ENCODE results near the gene DNPEP. TPM values are rescaled to one million over a fixed set of nuclear protein-coding genes. Genes with fewer than 3 reads are reported as not detected.
A peak's percentile ranks its signal among the peaks of the same experiment; 100 is the strongest.

Gene DNPEP
- total and polyA plus RNA-seq, 2 donors (not counting 3 experiments of a cell fraction or from before 2014, with no cell fraction given): 40.4 to 77.5 TPM

DNA sequence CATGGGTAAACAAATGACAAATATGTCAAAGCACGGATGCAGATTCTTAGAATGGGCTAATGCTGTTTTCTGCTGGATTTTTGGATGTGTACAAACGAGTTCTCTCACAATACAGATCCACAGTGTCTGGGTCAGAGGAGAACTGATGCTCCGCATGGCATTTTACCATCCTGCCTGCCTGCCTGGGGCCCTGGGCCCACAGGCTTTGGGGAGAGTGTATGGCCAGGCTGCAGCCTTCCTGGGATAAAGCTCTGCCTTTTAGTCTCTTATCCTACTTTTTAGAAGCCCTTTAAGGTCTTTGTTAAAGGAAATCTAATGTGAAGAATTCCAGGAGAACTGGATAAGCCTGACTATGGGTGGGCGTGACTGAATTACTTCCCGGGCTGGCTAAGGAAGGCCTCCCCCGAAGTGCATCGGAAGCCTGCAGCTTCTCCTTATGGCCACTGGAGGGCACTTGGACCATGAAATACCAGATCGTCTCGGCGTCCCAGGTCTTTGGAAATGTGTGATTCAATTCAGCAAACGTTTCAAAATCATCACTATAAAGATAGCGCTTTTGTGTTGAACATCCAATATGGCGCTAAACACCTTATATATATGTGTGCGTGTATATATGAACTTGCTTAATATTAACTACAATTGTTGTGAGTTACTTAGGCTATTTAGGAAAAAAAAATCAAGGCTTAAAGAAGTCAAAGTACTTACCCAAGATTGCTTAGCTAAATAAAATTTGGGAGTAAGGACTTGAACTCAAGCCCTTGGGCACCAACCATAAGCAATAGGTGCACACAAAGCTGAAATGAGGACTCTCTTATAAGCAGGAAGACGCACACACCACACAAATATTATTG is 15.2 kb upstream of the DNPEP start:
- no peak overlapping the region for H3K9ac ChIP-seq (replicated peaks; ENCODE audit: extremely low read depth, insufficient read depth, low read length)
- no peaks in the 10 kb centered on the region for H3K9me3 ChIP-seq (replicated peaks; ENCODE audit: control insufficient read depth, insufficient read depth, low read length)
- ChIA-PET CTCF (interaction anchor here (0.7 to 5.7 kb wide), 31 partner anchors 10 to 287 kb away, joined by 3 to 329 read pairs (median 6); partner anchors contain the start of genes DNPEP and GMPPA), POLR2A (interaction anchor here (1.6 kb wide), 1 partner anchor 127 kb away, joined by 4 read pairs; no protein-coding TSS in a partner anchor)
- H3K27me3 ChIP-seq (ENCODE audit: control insufficient read depth in 2 of 2, insufficient read depth in 2 of 2, low read length in 2 of 2): peaks cover 0 to 1% of the 10 kb centered on the region in 2 experiments
- H3K4me3 ChIP-seq (replicated peaks in 1 of 3; ENCODE audit: insufficient read depth in 1 of 3, low read depth in 1 of 3, low read length in 3 of 3): no peak overlapping the region
- FAIRE-seq (peak; percentile 84), DNase-seq (ENCODE audit: low read depth, low spot score) (peak; percentile 64)
- H3K4me2 ChIP-seq (ENCODE audit: insufficient read depth, low read length): no peak overlapping the region
- no peaks in the 10 kb centered on the region for H3K79me2 ChIP-seq (ENCODE audit: control insufficient read depth, insufficient read depth, low read length)
- no peaks in the 10 kb centered on the region for H4K20me1 ChIP-seq (replicated peaks; ENCODE audit: control insufficient read depth, extremely low read depth, insufficient read depth, low read length)
- no peaks in the 10 kb centered on the region for H3K9me1 ChIP-seq (replicated peaks; ENCODE audit: control insufficient read depth, extremely low read depth, insufficient read depth, low read length)
- peaks cover 2% of the 10 kb centered on the region for H3K4me1 ChIP-seq (ENCODE audit: control insufficient read depth, extremely low read depth, insufficient read depth, low read length)
- no peak overlapping the region for H3K27ac ChIP-seq (ENCODE audit: insufficient read depth, low read depth, low read length)
- dilution Hi-C loops (cut with MboI; ENCODE audit: extremely low pct_ligation_motif_present, low sequenced_read_pairs) (no loop called here), intact Hi-C loops (cut with micrococcal nuclease) (loop anchor here (1.0 to 2.0 kb wide), 6 partner anchors 26 to 239 kb away; partner anchors contain the start of gene GMPPA)
- H2AFZ ChIP-seq (ENCODE audit: low read depth, low read length): no peak overlapping the region
- no TSS peak for BruUV-seq (replicated peaks)
- no peaks in the 10 kb centered on the region for H3K36me3 ChIP-seq (ENCODE audit: control insufficient read depth in 2 of 2, extremely low read depth in 1 of 2, insufficient read depth in 2 of 2, low read length in 2 of 2)
- TF ChIP-seq, protein P1, sequence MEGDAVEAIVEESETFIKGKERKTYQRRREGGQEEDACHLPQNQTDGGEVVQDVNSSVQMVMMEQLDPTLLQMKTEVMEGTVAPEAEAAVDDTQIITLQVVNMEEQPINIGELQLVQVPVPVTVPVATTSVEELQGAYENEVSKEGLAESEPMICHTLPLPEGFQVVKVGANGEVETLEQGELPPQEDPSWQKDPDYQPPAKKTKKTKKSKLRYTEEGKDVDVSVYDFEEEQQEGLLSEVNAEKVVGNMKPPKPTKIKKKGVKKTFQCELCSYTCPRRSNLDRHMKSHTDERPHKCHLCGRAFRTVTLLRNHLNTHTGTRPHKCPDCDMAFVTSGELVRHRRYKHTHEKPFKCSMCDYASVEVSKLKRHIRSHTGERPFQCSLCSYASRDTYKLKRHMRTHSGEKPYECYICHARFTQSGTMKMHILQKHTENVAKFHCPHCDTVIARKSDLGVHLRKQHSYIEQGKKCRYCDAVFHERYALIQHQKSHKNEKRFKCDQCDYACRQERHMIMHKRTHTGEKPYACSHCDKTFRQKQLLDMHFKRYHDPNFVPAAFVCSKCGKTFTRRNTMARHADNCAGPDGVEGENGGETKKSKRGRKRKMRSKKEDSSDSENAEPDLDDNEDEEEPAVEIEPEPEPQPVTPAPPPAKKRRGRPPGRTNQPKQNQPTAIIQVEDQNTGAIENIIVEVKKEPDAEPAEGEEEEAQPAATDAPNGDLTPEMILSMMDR (IDR thresholded peaks at IDR 0.05; ENCODE audit: extremely low read depth in 1 of 2, insufficient read depth in 1 of 2, low read depth in 1 of 2, low read length in 2 of 2): peak; percentile 90 to 91
- TF ChIP-seq EZH2 (IDR thresholded peaks at IDR 0.05; ENCODE audit: borderline replicate concordance, low read depth, low read length, severe bottlenecking) (no peak), JUN (IDR thresholded peaks at IDR 0.05; ENCODE audit: borderline replicate concordance, insufficient read depth, insufficient read length, low read depth) (no peak), POLR2AphosphoS5 (IDR thresholded peaks at IDR 0.05; ENCODE audit: insufficient read depth, low read depth, low read length) (no peak), MYC (IDR thresholded peaks at IDR 0.05; ENCODE audit: low read depth, low read length) (no peak)
- TF ChIP-seq, protein P2, sequence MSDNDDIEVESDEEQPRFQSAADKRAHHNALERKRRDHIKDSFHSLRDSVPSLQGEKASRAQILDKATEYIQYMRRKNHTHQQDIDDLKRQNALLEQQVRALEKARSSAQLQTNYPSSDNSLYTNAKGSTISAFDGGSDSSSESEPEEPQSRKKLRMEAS (IDR thresholded peaks at IDR 0.05; ENCODE audit: insufficient read depth, insufficient read length): no peak
